Activated CD8-positive, alpha-beta memory T cell treated with anti-CD3 and anti-CD28 coated beads, Interleukin-2, amount 50 U/mL, for 1 hour (primary cell): ENCODE results near the gene SPP2.

Source experiments
- DNase-seq: peaks from one replicate; pipeline ENCODE4 v3.0.0-alpha.2; 2020; ENCODE audit errors: extremely low read depth

Gene SPP2

DNA sequence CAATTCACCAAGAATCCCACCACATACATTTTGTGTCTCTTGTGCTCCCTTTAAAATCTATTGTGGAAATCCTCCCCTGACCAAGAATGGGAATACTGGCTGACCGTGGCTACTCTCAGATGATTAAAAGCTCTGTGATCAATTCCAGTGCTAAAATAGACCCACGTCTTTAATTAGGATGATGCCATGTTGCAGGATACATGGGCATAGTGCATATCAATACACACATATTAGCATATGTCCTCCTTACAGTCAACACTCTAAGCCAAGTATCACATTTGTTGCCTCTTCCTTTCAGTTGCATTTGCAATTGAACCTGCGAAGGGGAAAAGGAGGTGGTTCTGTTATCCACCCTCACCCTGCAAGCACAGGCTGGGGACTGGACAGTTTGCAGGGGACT, 41.8 kb downstream of the SPP2 start:
- DNase-seq: no peak

DNA sequence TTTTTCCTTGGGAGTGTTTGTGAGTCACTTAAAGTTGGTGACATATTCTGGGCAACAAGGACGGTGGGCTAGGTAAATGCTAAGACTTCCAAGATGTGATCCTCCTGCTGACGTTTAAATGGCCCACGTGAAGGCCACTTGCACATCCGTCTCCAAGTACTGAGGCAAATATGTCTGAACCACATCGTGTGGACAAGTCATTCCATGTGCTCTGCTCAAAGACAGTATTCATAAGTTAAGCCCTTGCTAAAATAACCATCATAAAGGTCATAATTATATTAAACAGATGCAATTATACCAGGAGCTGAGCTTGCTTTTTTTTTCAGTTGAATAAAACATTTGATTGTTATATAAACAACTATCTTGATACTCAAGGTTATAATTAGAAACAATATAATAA, 44.8 kb downstream of the SPP2 start:
- no peak for DNase-seq

DNA sequence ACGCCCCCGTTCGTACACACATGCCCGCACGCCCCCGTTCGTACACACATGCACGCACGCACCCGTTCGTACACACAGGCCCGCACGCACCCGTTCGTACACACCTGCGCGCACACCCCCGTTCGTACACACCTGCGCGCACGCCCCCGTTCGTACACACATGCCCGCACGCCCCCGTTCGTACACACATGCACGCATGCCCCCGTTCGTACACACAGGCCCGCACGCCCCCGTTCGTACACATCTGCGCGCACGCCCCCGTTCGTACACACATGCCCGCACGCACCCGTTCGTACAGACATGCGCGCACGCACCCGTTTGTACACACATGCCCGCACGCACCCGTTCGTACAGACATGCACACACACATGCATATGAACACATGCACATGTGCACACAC, 45.7 kb downstream of the SPP2 start:
- no peak for DNase-seq

DNA sequence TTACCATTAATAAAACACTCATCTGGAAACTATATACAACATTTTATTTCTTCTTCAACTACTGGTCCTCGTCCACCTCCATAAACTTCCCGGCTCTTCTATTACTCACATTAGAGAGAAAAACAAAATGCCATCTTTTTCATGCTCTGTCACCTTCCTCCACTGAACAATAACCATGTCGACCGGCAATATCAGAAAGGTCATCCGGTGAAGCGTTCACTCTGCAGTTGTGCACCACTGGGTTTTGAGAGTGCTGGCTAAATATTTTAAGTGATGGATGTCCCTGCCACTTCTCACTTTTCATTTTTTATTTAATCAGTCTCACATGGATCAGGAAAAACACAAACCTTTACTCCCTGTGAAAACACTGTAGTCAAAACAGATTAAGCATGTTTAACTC, 48.2 kb downstream of the SPP2 start:
- DNase-seq: no peak

DNA sequence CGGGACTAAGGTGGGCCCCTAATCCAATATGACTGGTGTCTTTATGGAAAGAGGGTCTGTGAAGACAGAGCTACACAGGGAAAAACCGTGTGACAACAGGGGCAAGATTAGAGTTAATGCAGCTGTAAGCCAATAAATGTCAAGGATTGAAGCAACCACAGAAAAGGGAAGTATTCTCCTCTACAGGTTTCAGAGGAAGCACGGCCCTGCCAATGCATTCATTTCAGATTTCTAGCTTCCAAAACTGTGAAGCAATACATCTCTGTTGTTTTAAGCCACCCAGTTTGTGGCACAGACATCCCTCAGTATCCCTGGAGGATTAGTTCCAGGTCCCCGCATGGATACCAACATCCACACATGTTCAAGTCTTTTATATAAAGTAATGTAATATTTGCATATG, 48.8 kb downstream of the SPP2 start:
- DNase-seq: no peak

DNA sequence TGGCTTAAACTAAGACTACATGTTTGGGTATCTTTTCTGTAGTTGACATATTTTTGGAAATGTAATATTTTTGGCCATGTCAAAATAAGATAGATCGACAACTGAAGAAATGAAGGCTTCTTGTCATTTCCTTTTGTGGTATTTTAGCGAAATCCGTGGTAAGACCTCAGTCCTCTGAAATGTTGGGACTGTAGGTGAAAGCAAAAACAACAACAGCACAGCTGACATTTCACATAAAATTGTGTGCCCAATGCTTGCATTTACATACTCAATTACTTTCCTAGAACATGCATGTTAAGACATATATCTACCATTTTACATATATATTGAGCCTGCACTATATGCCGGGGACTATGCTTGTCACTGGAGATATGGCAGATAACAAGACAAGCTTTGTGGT, 50.2 kb downstream of the SPP2 start:
- no peak for DNase-seq

DNA sequence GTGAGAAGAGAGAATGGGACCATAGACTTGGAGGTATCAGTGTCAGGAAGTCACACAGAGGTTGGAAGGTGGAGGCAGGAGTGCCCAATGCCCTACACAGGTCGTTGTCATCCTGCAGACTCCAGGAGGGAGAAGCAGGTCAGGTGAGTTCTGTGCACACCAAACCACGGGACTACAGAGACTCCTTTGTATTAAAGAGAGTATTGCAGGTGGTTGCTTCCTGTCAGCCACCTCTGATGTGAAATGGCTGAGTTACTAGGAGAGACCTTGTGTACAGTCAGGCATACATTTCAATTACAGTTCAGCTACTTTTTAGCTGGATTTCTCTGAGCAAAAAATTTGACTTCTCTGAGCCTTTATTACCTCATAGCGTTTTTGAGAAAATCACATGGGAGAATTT, 51.6 kb downstream of the SPP2 start:
- DNase-seq: no peak

DNA sequence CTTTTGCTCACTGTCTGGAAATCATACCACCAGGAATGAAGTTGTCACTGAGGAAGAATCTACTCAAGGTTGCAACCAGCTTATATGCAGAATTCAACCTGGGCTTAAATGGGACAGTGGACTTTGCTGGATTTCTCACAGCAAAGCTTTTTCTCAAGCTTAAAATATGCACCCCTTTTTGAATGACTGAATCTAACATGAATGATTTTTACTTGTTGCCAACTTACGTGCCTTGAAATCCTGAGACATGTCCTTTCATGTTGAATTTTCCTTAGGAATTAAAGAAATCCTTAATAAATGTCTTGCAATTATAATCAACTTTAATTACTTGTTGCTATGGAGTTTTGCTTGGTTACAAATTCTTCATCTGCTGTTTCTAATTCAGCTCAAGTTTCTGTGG, 57.4 kb downstream of the SPP2 start:
- DNase-seq: no peak

DNA sequence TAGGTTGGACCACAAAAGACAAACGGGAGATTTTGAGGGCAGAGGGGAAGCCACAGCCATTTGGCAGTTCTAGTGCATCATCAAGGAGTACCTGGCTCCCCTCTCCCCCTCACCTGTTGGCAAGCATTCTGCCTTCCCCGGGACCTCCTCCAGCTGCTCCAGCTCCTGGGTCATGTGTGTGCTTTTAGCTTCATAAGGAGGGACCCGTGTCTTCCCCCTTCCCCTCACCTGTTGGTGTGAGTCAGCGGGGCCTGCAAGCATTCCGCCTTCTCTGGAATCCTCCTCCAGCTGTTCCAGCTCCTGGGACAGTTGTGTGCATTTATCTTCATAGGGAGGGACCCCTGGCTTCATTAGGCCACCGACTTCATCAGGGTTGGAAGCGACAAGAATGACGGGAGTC, 58.8 kb downstream of the SPP2 start:
- no peak for DNase-seq

DNA sequence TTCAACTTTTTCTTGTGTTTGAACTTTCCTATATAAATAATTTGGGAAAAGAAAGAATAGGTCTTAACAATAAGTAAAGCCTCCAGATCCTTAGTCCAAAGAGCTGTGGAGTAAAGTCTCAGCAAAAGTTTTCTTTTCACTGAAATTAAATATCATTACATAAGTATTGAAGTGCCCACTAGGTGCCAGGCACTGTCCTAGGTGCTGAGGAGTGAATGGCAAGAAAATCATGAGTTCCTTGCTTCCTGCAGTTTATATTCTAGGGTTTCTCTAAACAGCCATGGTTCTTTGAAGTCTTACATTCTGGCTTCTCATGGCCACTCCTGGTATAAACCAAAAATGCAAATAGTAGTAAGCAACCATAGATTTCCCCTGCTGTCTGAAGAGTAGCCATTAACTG, 59.7 kb downstream of the SPP2 start:
- no peak for DNase-seq

DNA sequence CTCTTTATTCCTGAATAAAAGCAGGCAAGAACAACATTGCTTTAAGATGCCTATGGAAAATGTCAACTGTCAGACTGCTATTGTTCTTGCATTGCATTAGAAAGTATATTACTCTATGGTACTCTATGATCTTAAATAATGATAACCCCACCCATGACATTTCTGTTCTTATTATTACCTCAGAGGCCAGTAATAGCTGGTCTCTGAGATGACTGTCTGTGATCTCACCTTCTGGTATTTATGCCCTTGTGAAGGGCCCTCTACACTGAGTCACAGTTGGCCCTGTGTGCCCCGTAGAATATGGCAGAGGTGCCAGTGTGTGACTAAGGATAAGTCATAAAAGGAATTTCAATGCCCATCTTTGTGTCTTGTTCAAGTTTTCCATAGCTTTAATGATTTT, 61.0 kb downstream of the SPP2 start:
- no peak for DNase-seq

DNA sequence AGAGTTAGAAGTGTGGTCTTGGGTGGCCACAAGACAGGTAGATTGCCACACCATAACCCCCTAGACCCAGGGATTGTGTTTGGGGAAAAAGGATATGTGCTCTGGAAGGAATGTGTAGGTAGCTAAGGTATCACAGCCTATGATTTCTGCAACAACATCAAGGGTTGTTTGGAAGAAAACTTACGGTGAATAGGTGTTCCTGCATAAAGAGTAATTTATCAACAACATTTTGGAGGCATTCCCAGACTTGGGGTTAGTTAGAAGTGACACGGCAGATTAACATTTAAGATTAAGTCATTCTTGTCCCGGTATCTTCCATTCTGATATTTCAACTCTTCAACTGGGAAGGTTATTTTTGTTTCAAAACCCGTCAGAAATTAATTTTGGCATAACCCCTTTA, 65.5 kb downstream of the SPP2 start:
- no peak for DNase-seq

DNA sequence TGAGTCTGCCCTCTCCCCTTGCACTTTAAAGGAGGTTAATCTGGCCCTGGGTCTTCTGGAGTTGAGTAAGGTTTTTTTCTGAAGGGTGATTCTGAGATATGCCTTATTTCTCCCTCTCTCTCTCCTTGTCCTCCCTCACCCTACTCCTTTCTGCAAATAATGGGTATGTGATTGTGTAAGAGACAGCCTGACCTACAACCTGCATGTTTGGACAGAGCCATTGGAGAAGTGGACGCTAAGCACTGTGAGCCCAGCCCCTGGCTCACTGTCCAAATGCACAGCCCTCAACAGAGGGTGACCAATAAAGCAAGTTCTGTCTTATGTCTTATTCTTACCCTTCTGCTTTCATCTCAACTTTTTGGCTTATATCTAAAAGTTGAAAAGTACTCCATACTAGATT, 71.5 kb downstream of the SPP2 start:
- DNase-seq: no peak

DNA sequence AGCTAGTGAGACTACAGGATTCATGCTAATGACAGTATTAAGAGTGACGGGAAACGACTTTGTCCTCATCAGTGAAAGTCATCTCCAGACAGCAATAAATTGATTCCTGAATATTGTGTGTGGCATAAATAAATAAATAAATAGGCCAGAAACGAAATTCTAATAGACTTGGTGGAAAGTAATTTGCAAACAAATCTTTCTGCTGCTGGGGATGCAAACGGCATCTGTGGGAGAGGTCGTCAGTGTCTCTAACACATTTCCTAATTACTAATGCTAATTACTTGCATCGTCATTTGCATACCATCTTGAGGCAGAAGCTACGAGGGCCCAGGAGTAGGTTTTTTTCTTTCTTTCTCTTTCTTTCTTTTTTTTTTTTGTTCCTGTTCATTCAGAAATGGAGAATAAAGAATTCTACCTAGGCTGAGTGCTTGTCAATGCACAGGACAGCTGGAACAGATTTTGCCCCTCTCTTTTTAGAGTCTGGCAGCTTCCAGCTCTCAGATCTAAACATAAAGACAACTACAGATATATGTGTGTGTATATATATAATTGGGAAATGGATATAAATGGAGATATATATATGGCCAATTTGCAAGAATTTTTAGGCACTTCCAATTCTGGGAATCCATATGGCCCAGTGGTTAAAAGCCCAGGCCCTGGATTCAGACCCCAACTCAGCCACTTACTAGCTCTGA, 75.1 kb downstream of the SPP2 start:
- no peak for DNase-seq

DNA sequence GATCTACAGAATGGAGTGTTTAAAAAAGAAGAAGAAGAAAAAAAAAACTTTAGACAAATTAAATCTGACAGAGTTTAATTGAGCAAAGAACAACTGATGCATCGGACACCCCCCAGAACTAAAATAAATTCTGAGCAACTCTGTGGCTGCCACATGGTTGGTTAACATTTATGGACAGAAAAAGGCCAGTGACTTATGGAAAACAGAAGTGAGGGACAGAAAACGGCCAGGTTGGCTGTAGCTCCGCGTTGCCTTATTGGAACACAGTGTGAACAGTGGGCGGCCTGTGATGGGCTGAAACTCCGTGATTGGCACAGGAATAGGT, 75.6 kb downstream of the SPP2 start:
- DNase-seq: no peak
